T47D (cell line): ENCODE measurements around the gene HMGCL.
"Not testable (repeated sequence)": the region's sequence is repeated elsewhere in the genome, so short reads cannot be mapped to it uniquely, and the experiment has no call there.

Experiments
- DNase-seq, 2 experiments: peaks; one replicate each; pipeline versions ENCODE4 v3.0.0 to v3.0.0-alpha.2; 2011 to 2012; ENCODE audit warnings: low read depth in 1 of 2, low spot score in 1 of 2
- JUND ChIP-seq: IDR thresholded peaks from 2 replicates; pipeline ENCODE4 v1.6.1; 2012; ENCODE audit warnings: low read depth
- in situ Hi-C: cut with HindIII; loops from 2 replicates; pipeline ENCODE4 v1.10.0; 2016; ENCODE audit warnings: low sequenced_read_pairs, low pct_unique_long_range_greater_than_20kb

Gene HMGCL

DNA sequence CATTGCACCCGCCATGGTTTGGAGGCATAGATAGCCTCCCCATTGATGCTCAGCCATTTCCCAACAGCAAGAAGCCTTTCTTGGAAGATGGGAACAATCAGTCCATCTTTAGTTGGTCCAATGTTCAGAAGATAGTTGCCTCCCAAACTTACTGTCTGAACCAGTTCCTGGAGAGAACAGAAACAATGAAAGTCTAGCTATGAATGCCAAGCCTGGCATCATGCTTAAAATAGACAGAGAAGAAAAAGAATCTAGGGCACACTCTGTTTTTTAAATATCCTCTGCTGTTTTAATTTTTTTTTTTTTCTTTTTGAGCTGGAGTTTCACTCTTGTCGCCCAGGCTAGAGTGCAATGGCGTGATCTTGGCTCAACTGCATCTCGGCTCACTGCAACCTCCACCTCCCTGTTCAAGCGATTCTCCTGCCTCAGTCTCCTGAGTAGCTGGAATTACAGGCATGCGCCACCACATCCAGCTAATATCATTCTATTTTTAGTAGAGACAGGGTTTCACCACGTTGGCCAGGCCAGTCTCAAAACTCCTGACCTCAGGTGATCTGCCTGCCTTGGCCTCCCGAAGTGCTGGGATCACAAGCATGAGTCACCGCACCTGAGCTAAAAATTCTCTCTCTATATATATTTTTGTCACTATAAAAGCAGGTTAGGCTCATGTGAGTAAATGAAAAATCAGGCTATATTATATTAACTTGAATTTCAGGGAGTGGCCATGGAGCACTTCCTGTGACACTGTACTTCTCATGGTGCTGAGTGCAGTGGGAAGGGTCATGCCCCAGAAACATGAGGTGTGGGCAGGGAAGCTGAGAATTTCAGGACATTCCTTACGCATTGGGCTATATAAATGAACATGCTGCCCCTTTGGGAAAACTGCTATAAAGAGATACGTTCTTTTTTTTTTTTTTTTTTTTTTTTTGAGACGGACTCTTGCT is 23.7 kb upstream of the HMGCL start:
- DNase-seq: no peak
- in situ Hi-C loops: no loop called here
- no peak for TF ChIP-seq JUND

DNA sequence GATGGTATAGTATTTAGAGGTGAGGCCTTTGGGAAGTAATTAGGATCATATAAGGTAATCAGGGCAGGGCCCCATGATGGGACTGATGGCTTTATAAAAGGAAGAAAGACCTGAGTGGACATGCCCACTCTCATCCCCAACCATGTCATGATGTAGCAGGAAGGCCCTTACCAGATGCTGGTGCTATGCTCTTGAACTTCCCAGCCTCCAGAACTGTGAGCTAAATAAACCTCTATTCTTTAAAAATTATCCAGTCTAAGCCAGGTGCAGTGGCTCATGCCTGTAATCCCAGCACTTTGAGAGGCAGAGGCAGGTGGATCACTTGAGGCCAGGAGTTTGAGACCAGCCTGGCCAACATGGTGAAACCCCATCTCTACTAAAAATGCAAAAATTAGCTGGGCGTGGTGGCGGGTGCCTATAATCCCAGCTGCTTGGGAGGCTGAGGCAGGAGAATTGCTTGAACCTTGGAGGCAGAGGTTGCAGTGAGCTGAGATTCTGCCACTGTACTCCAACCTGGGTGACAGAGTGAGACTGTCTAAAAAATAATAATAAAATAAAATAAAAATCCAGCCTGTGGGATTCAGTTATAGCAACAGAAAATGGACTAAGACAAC is 22.4 kb upstream of the HMGCL start:
- DNase-seq, in situ Hi-C loops: not testable (repeated sequence)

DNA sequence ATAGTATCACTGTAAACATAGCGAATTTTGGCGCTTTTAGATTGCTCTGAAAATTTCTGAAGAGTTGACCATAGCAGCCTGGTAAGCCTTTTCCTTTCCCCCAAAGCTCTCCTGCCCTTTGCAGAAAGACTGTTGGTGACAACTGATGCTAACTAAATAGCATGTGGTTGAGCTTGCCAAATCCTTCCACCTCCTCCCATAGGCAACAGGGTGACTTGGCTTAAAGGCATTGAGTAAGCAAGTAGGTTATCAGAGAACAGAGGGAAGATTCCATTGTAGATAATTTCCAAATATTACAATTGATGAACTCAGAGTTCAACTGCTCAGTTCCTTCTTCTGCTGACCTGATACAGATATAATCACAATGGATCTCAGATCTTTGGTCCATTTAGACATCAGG is 19.9 kb upstream of the HMGCL start:
- in situ Hi-C loops: no loop called here
- TF ChIP-seq JUND: no peak
- DNase-seq: no peak

DNA sequence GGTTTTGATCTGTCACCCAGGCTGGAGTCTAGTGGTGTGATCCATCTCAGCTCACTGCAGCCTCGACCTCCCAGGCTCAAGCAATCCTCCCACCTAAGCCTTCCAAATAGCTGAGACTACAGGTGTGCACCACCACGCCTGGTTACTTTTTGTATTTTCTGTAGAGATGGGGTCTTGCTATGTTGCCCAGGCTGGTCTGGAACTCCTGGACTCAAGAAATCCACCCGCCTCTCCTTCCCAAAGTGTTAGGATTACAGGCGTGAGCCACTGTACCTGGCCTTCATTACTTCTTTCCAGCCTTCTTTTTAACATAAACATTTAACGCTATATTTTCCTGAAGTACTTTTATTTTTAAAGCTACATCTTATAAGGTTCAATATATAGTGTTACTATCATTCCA is 18.4 kb upstream of the HMGCL start:
- DNase-seq: no peak
- in situ Hi-C loops: no loop called here
- no peak for TF ChIP-seq JUND

- in situ Hi-C loops: no loop called here
- peak; percentile 47 to 60 for DNase-seq
- no peak for TF ChIP-seq JUND
Observed at GRCh38 chr1:23838401-23838866, 13.2 kb upstream of the HMGCL start.

DNA sequence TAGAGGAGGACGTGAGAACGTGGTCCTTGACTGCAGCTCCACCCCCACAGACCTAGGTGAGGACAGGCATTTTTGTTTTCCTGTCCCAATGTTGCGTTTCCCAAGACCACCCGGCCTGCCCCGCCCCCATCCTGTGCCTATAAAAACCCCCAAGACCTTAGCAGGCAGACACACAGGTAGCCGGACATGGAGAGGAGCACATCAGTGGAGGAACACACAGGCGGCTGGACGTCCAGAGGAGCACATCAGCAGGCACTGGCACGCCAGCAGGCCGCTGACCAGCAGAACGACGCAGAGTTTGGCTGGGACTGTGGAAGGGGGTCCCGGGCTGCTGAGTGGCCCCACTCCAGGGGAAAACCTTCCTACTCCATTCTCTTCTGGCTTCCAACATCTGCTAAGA is 12.7 kb upstream of the HMGCL start:
- DNase-seq: no peak
- in situ Hi-C loops: no loop called here
- TF ChIP-seq JUND: no peak

DNA sequence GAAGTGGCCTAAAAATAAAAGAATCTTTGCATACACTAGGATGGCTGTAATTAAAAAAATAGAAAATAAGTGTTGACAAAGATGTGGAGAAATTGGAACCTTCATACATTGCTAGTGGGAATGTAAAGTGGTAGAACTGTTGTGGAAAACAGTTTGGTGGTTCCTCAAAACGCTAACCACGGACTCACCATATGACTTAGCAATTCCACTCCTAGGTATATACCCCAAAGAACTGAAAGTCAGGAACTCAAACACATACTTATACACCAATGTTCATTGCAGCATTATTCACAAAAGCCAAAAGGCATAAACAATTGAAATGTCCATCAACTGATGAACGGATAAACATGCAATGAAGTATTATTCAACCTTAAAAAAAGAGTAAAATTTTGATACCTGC is 10.8 kb upstream of the HMGCL start:
- DNase-seq: no peak
- no peak for TF ChIP-seq JUND
- in situ Hi-C loops: no loop called here

DNA sequence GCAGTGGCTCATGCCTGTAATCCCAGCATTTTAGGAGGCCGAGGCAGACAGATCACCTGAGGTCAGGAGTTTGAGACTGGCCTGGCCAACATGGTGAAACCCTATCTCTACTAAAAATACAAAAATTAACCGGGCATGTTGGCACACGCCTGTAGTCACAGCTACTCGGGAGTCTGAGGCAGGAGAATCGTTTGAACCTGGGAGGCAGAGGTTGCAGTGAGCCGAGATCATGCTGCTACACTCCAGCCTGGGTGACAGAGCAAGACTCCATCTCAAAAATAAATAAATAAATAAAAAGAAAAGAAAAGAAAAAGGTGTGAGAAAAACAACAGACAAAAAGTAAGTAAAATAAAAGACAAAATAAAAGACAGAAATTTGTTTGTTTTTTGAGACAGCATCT is 8.9 kb upstream of the HMGCL start:
- in situ Hi-C loops, DNase-seq: not testable (repeated sequence)

DNA sequence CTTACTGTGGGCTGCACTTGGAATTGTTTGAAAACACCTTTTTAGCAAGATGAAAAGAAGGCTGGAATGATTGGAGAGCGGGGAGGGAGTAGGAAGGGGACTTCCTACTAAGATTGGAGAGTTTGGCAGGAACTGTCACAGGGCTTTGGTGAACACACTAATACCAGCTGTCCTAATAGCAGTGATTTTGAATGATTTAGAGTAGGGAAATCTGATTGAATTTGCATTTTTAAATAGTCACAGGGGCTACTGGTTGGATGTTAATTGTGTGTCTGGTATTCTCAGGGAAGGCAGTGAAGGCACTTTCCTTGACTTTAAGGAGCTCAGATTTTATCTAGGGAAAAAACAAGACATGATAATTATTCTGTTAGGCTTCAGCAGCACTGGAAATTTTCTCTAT is 2.5 kb upstream of the HMGCL start:
- in situ Hi-C loops: no loop called here
- TF ChIP-seq JUND: no peak
- DNase-seq: no peak

DNA sequence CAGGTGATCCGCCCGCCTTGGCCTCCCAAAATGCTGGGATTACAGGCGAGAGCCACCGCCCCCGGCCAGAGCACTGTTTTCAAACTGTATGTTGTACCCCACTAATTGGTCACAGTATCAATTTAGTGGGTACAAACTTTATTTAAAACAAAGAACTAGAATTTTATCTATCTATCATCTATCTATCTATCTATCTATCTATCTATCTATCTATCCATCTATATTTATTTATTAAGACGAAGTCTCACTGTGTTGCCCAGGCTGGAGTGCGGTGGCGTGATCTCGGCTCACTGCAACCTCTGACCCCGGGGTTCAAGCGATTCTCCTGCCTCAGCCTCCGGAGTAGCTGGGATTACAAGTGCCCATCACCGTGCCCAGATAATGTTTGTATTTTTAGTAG is 1.4 kb upstream of the HMGCL start:
- DNase-seq, in situ Hi-C loops: not testable (repeated sequence)

- peak in 1 of 2 experiments; percentile 9 for DNase-seq
- in situ Hi-C loops: no loop called here
- no peak for TF ChIP-seq JUND
Observed at GRCh38 chr1:23825762-23826522, 713 bp upstream of the HMGCL start.

- no peak for DNase-seq
- in situ Hi-C loops: no loop called here
- no peak for TF ChIP-seq JUND
Observed at GRCh38 chr1:23824711-23825075, 536 bp downstream of the HMGCL start.

GRCh38 chr1:23823767-23824166 is 1.5 kb downstream of the HMGCL start:
- in situ Hi-C loops: no loop called here
- TF ChIP-seq JUND: no peak
- DNase-seq: no peak
